GM13977 (cell line): ENCODE results near the gene CCL2.

Source experiments
- DNase-seq: peaks from one replicate; pipeline ENCODE4 v3.0.0; 2012; ENCODE audit warnings: low spot score
- CTCF ChIP-seq: IDR thresholded peaks from 2 replicates; pipeline ENCODE4 v1.5.1; 2012; ENCODE audit warnings: mild to moderate bottlenecking, control low read depth; ENCODE audit not compliant: insufficient read depth; ENCODE audit errors: extremely low read depth, missing control alignments
- in situ Hi-C: fragments of 300-500 bp; cut with MboI; formaldehyde crosslinking; loops from one replicate; pipeline ENCODE4 v1.12.0; 2022; ENCODE audit warnings: low sequenced_read_pairs, low pct_unique_long_range_greater_than_20kb, mixed read lengths, inconsistent platforms; ENCODE audit not compliant: unreplicated experiment

CCL2 gene

GRCh38 chr17:34246446-34246845 lies 8.6 kb upstream of the CCL2 start:
- no peak for TF ChIP-seq CTCF
- no peak for DNase-seq
- in situ Hi-C loops, result no loop called here

- TF ChIP-seq CTCF, result no peak
- in situ Hi-C loops, result no loop called here
Measured at GRCh38 chr17:34246881-34247280, 8.2 kb upstream of the CCL2 start.

GRCh38 chr17:34248511-34249024 lies 6.5 kb upstream of the CCL2 start:
- no peak for TF ChIP-seq CTCF
- in situ Hi-C loops, result no loop called here

More at GRCh38 chr17:34246881-34247280, 8.2 kb upstream of the CCL2 start:
- DNase-seq, result no peak

GRCh38 chr17:34249061-34249460 lies 6.0 kb upstream of the CCL2 start:
- in situ Hi-C loops, result no loop called here
- no peak for TF ChIP-seq CTCF
- DNase-seq, result no peak

More at GRCh38 chr17:34248511-34249024, 6.5 kb upstream of the CCL2 start:
- no peak for DNase-seq

- in situ Hi-C loops, result no loop called here
- TF ChIP-seq CTCF, result no peak
- no peak for DNase-seq
Measured at GRCh38 chr17:34249478-34249877, 5.6 kb upstream of the CCL2 start.

- TF ChIP-seq CTCF, result no peak
- DNase-seq, result no peak
- in situ Hi-C loops, result no loop called here
Measured at GRCh38 chr17:34251186-34251585, 3.9 kb upstream of the CCL2 start.

GRCh38 chr17:34252095-34252443 lies 3.0 kb upstream of the CCL2 start:
- in situ Hi-C loops, result no loop called here
- no peak for TF ChIP-seq CTCF
- peak; percentile 33 for DNase-seq
